K562 (cell line): ENCODE measurements around the gene PLXNA2. TPM values are rescaled to one million over a fixed set of nuclear protein-coding genes. Genes with fewer than 3 reads are reported as not detected.
A peak's percentile ranks its signal among the peaks of the same experiment; 100 is the strongest.

Experiments used
- ATAC-seq: fragments of 200-7000 bp; cut with Tn5 transposase; 3 replicates; pipeline ENCODE4 v1.9.1; 2020; ENCODE audit warnings: moderate library complexity
- BruUV-seq: library from RNA; stranded (reverse); fragments of 400-500 nt; replicated peaks from 2 replicates; lab custom pipeline; 2021; lab: Mats Ljungman, UMichigan
- CTCF ChIA-PET: fragments of 300-600 bp; formaldehyde crosslinking; extraction: SDS; loops from one replicate; lab custom pipeline; 2021; ENCODE audit warnings: low intra/inter-chr PET ratio; lab: Yijun Ruan, JAX
- POLR2A ChIA-PET: fragments of 300-600, 350-650 bp; sonication (Branson Sonifier 250); formaldehyde crosslinking; extraction: SDS; loops from one replicate; lab custom pipeline; 2021; ENCODE audit warnings: antibody characterized with exemption, inconsistent platforms; lab: Yijun Ruan, JAX
- DNase-seq, 4 experiments: peaks; one replicate each; pipeline versions ENCODE4 v3.0.0 to v3.0.0-alpha.2; 2011 to 2018; ENCODE audit warnings: low spot score in 3 of 4, mixed read lengths in 3 of 4; ENCODE audit errors: extremely low read depth in 1 of 4
- FAIRE-seq: peaks from 2 replicates; lab custom pipeline; 2011; peaks lifted over from hg19 to GRCh38; lab: Jason Lieb, UNC
- H2AFZ ChIP-seq: 2 replicates; pipeline ENCODE4 v1.6.0; 2011; ENCODE audit warnings: low read depth, low read length, control low read depth, inconsistent platforms
- H3K27ac ChIP-seq: fragments of 200-600 bp; 3 replicates; pipeline ENCODE4 v1.8.0; 2011; ENCODE audit warnings: low read depth, mild to moderate bottlenecking, control low read depth, inconsistent platforms, low read length, moderate library complexity, mixed read lengths; ENCODE audit errors: extremely low read depth
- H3K27me3 ChIP-seq, 2 experiments: fragments of 300-600 bp in 1 of 2; 2 replicates in 1 of 2; 3 replicates in 1 of 2; pipeline versions ENCODE4 v1.6.0 to v1.8.0; 2011; ENCODE audit warnings: inconsistent platforms in 2 of 2, low read length in 2 of 2, mild to moderate bottlenecking in 1 of 2, mixed read lengths in 1 of 2, moderate library complexity in 1 of 2; ENCODE audit not compliant: control insufficient read depth in 2 of 2, insufficient read depth in 2 of 2
- H3K36me3 ChIP-seq: fragments of 300-600 bp; 3 replicates; pipeline ENCODE4 v1.8.0; 2011; ENCODE audit warnings: mild to moderate bottlenecking, low read length, inconsistent platforms; ENCODE audit not compliant: control insufficient read depth, insufficient read depth
- H3K4me1 ChIP-seq, 2 experiments: fragments of 200-600 bp in 1 of 2; replicated peaks in 1 of 2; 2 replicates in 1 of 2; 3 replicates in 1 of 2; pipeline versions ENCODE4 v1.5.1 to v1.8.0; 2011; ENCODE audit warnings: inconsistent platforms in 2 of 2, low read length in 2 of 2, mild to moderate bottlenecking in 1 of 2, mixed read lengths in 1 of 2, moderate library complexity in 1 of 2; ENCODE audit not compliant: control insufficient read depth in 2 of 2, insufficient read depth in 2 of 2
- H3K4me2 ChIP-seq: 2 replicates; pipeline ENCODE4 v1.6.1; 2011; ENCODE audit warnings: low read length, control low read depth, inconsistent platforms, mixed read lengths; ENCODE audit not compliant: insufficient read depth
- H3K4me3 ChIP-seq: fragments of 200-600 bp; sonication (generic), shearing (Covaris generic); 2 replicates; pipeline ENCODE4 v1.5.1; 2016; ENCODE audit warnings: control low read depth, inconsistent platforms
- H3K79me2 ChIP-seq: fragments of 200-600 bp; 3 replicates; pipeline ENCODE4 v1.8.0; 2011; ENCODE audit warnings: low read length, inconsistent platforms; ENCODE audit not compliant: control insufficient read depth, insufficient read depth
- H3K9ac ChIP-seq, 2 experiments: 2 replicates each; pipeline versions ENCODE4 v1.6.0 to v1.6.1; 2011; ENCODE audit warnings: low read depth in 2 of 2, low read length in 2 of 2, control low read depth in 1 of 2, inconsistent platforms in 1 of 2, mild to moderate bottlenecking in 1 of 2, mixed read lengths in 1 of 2; ENCODE audit not compliant: insufficient read depth in 1 of 2
- H3K9me1 ChIP-seq: one replicate; pipeline ENCODE4 v1.6.0; 2011; ENCODE audit warnings: inconsistent platforms, mild to moderate bottlenecking, low read length, moderate library complexity; ENCODE audit not compliant: control insufficient read depth, insufficient read depth
- H3K9me3 ChIP-seq: replicated peaks from 2 replicates; pipeline ENCODE4 v1.5.1; 2011; ENCODE audit warnings: low read depth, low read length, inconsistent platforms; ENCODE audit not compliant: control insufficient read depth, insufficient read depth
- H4K20me1 ChIP-seq: replicated peaks from 2 replicates; pipeline ENCODE4 v1.6.1; 2011; ENCODE audit warnings: low read length, inconsistent platforms, mixed read lengths; ENCODE audit not compliant: control insufficient read depth, insufficient read depth
- MYC ChIP-seq, 2 experiments: fragments of 250-450 bp in 1 of 2; sonication (Bioruptor Pico) in 1 of 2; IDR thresholded peaks; 2 replicates each; pipeline versions ENCODE4 v1.5.1 to v1.6.1; 2012 to 2021; ENCODE audit warnings: low read depth in 2 of 2, borderline replicate concordance in 1 of 2, improper control_type of control experiment in 1 of 2, low read length in 1 of 2, mild to moderate bottlenecking in 1 of 2, moderate library complexity in 1 of 2
- RNF2 ChIP-seq: sonication (generic); IDR thresholded peaks from 2 replicates; pipeline ENCODE4 v1.6.1; 2016
- TFE3 ChIP-seq: fragments of 450-650 bp; formaldehyde crosslinking; IDR thresholded peaks from 2 replicates; pipeline ENCODE4 v1.4.0; 2020; ENCODE audit warnings: mild to moderate bottlenecking, mixed read lengths
- XRCC4 ChIP-seq: IDR thresholded peaks from one replicate; pipeline ENCODE4 v1.6.1; 2011; ENCODE audit not compliant: insufficient read depth, insufficient read length; ENCODE audit errors: extremely low read depth
- WGBS: fragments of 100-300 bp; shearing (Covaris generic); methylation state at CpG from one replicate; pipeline ENCODE4 v1.1.6; 2016; ENCODE audit warnings: low coverage, mixed read lengths; ENCODE audit not compliant: insufficient coverage; ENCODE audit errors: missing lambda C conversion rate; 5-methylcytosine and 5-hydroxymethylcytosine counted together
- in situ Hi-C: fragments of 300-500 bp; cut with MboI; formaldehyde crosslinking; loops from 4 replicates; pipeline ENCODE4 v1.15.0; 2018; ENCODE audit warnings: inconsistent platforms, mixed read lengths
- intact Hi-C: fragments of 100-400 bp; cut with micrococcal nuclease; formaldehyde crosslinking; loops from 2 replicates; pipeline ENCODE4 v1.14.2; 2022
- polyA plus RNA-seq, 8 experiments: library from polyadenylated mRNA; depleted of rRNA in 4 of 8; stranded (reverse) in 5 of 8; unstranded in 3 of 8; fragments of >200 nt; fragmentation: Nextera tagmentation in 2 of 8; fragmentation: Illumina TruSeq in 1 of 8; extraction: Ambion mirVana in 2 of 8; extraction: Trizol in 1 of 8; gene quantifications; 2 replicates each; pipeline versions ENCODE4 v1.2.1 to v1.2.3, GENCODE V29; 2011 to 2014; ENCODE audit warnings: inconsistent platforms in 1 of 8, missing spikeins in 1 of 8
- total RNA-seq, 7 experiments: library from RNA; depleted of rRNA in 6 of 7; stranded (reverse); fragments of >200 nt in 6 of 7; fragmentation: Illumina TruSeq in 2 of 7; extraction: Trizol in 2 of 7; gene quantifications; 2 replicates each; pipeline versions ENCODE4 v1.2.1 to v1.2.3, GENCODE V29; 2011 to 2021; ENCODE audit warnings: low replicate concordance in 1 of 7

PLXNA2 gene
- total and polyA plus RNA-seq, 9 of the 15 experiments (the other 6 are each of a cell fraction or from before 2014, with no cell fraction given): 0.01 to 1.3 (median 0.32) TPM

GRCh38 chr1:208264469-208265121, 20.4 kb upstream of the PLXNA2 start:
- Histone ChIP-seq H3K4me3 (no peak overlapping the region), H3K27me3 (peaks cover 21 to 36% of the 10 kb centered on the region in 2 experiments), H3K36me3 (no peaks in the 10 kb centered on the region), H3K79me2 (no peaks in the 10 kb centered on the region), H2AFZ (no peak overlapping the region), H3K9me3 (no peaks in the 10 kb centered on the region), H3K27ac (no peak overlapping the region), H3K4me1 (no peaks in the 10 kb centered on the region), H3K4me2 (no peak overlapping the region), H3K9me1 (no peaks in the 10 kb centered on the region), H4K20me1 (peaks cover 4% of the 10 kb centered on the region; the same call in 1 of the 2 replicates), H3K9ac (no peak overlapping the region)
- 0% methylated on average over 2 of the region's 2 CpGs for WGBS
- in situ Hi-C loops: no loop called here
- BruUV-seq: no TSS peak
- DNase-seq (no peak), ATAC-seq (no peak), FAIRE-seq (no peak)
- intact Hi-C loops: no loop called here
- POLR2A ChIA-PET: no interaction called here
- no peak for TF ChIP-seq TFE3 (CRISPR knock-in tag)
- TF ChIP-seq XRCC4: no peak
- CTCF ChIA-PET: no interaction called here

- TF ChIP-seq RNF2 (0 out of 2 replicates have a peak, but pooled peaks have one; percentile 36), MYC (IDR thresholded peaks at IDR 0.05; ENCODE audit: low read depth, low read length) (no peak), MYC (CRISPR knock-in tag; IDR thresholded peaks at IDR 0.05; ENCODE audit: borderline replicate concordance, low read depth) (no peak)
- TF ChIP-seq, all 486 proteins: peak for 1
- POLR2A ChIA-PET: no interaction called here
- H3K4me3 ChIP-seq: no peak overlapping the region
- 0% methylated on average over 4 of the region's 4 CpGs for WGBS
- DNase-seq (no peak), FAIRE-seq (no peak), ATAC-seq (no peak)
- no TSS peak for BruUV-seq
- H4K20me1 ChIP-seq: no peaks in the 10 kb centered on the region
- H3K27me3 ChIP-seq: peaks cover 15 to 16% of the 10 kb centered on the region in 2 experiments; a peak in 4 of 5 replicates
- H3K9ac ChIP-seq: no peak overlapping the region
- H3K9me1 ChIP-seq: no peaks in the 10 kb centered on the region
- no peaks in the 10 kb centered on the region for H3K9me3 ChIP-seq
- no peak overlapping the region for H3K27ac ChIP-seq
- H3K4me1 ChIP-seq: no peaks in the 10 kb centered on the region
- no peaks in the 10 kb centered on the region for H3K79me2 ChIP-seq
- intact Hi-C loops: no loop called here
- H3K36me3 ChIP-seq: no peaks in the 10 kb centered on the region
- H2AFZ ChIP-seq: no peak overlapping the region
- CTCF ChIA-PET: no interaction called here
- in situ Hi-C loops: no loop called here
- no peak overlapping the region for H3K4me2 ChIP-seq
Measured at GRCh38 chr1:208261874-208262273, 17.7 kb upstream of the PLXNA2 start.
